ENCODE measurements around the gene HS6ST1. TPM values are rescaled to one million over a fixed set of nuclear protein-coding genes. Genes with fewer than 3 reads are reported as not detected.

Gene HS6ST1
- total and polyA plus RNA-seq, 4 donors = 17.9 to 31.9 (median 25.4) TPM

GRCh38 chr2:128236491-128237035, 82.1 kb downstream of the HS6ST1 start (continued):
- no peak for TF ChIP-seq ZBTB33 (IDR thresholded peaks at IDR 0.05)
- TF ChIP-seq HNF4G (IDR thresholded peaks at IDR 0.05) = no peak
- TF ChIP-seq JUND (IDR thresholded peaks at IDR 0.05) = no peak

- Histone ChIP-seq H3K27me3 (ENCODE audit: control insufficient read depth in 4 of 4, insufficient read depth in 4 of 4, low read length in 3 of 4) (no peaks in the 10 kb centered on the region), H3K9me3 (ENCODE audit: control insufficient read depth in 4 of 4, low read length in 3 of 4) (no peaks in the 10 kb centered on the region), H3K27ac (ENCODE audit: low read depth in 1 of 2, low read length in 2 of 2) (no peak overlapping the region), H3K4me3 (ENCODE audit: low read depth in 1 of 3, low read length in 3 of 3) (no peak overlapping the region), H3K9ac (ENCODE audit: low read depth in 1 of 2, low read length in 2 of 2) (no peak overlapping the region), H3K4me1 (ENCODE audit: control insufficient read depth in 4 of 4, insufficient read depth in 4 of 4, low read length in 3 of 4) (peaks cover 0 to 12% (median 7%) of the 10 kb centered on the region in 4 donors), H3K36me3 (ENCODE audit: control insufficient read depth in 4 of 4, insufficient read depth in 3 of 4, low read depth in 1 of 4, low read length in 3 of 4) (no peaks in the 10 kb centered on the region)
- TF ChIP-seq ATF3 (IDR thresholded peaks at IDR 0.05) = no peak
- no peak for TF ChIP-seq CTCF (IDR thresholded peaks at IDR 0.05; ENCODE audit: low read depth, low read length, missing input control)
- TF ChIP-seq RXRA (IDR thresholded peaks at IDR 0.05) = no peak
- TF ChIP-seq RAD21 (IDR thresholded peaks at IDR 0.05) = no peak
- TF ChIP-seq EGR1 (IDR thresholded peaks at IDR 0.05; ENCODE audit: low read depth in 2 of 2) = no peak
- no peak for TF ChIP-seq NR2F2 (IDR thresholded peaks at IDR 0.05)
- TF ChIP-seq MAX (IDR thresholded peaks at IDR 0.05) = no peak
- TF ChIP-seq YY1 (IDR thresholded peaks at IDR 0.05) = no peak
- no peak for TF ChIP-seq JUND (IDR thresholded peaks at IDR 0.05)
- TF ChIP-seq GABPA (IDR thresholded peaks at IDR 0.05 in 1 of 2, conservative IDR thresholded peaks at IDR 0.05 in 1 of 2) = no peak
- TF ChIP-seq HNF4A (conservative IDR thresholded peaks at IDR 0.05) = no peak
- no peak for TF ChIP-seq HNF4G (IDR thresholded peaks at IDR 0.05)
- TF ChIP-seq TAF1 (conservative IDR thresholded peaks at IDR 0.05) = no peak
- DNase-seq (ENCODE audit: low spot score) = no peak
- WGBS = 94% methylated on average over 8 of the region's 8 CpGs
Observed at GRCh38 chr2:128235581-128235980, 83.1 kb downstream of the HS6ST1 start.

- Histone ChIP-seq H3K9me3 (ENCODE audit: control insufficient read depth in 4 of 4, low read length in 3 of 4) (no peaks in the 10 kb centered on the region), H3K27me3 (ENCODE audit: control insufficient read depth in 4 of 4, insufficient read depth in 4 of 4, low read length in 3 of 4) (no peaks in the 10 kb centered on the region), H3K4me3 (ENCODE audit: low read depth in 1 of 3, low read length in 3 of 3) (no peak overlapping the region), H3K36me3 (ENCODE audit: control insufficient read depth in 4 of 4, insufficient read depth in 3 of 4, low read depth in 1 of 4, low read length in 3 of 4) (no peaks in the 10 kb centered on the region), H3K27ac (ENCODE audit: low read depth in 1 of 2, low read length in 2 of 2) (no peak overlapping the region), H3K4me1 (ENCODE audit: control insufficient read depth in 4 of 4, insufficient read depth in 4 of 4, low read length in 3 of 4) (peaks cover 0 to 12% (median 7%) of the 10 kb centered on the region in 4 donors), H3K9ac (ENCODE audit: low read depth in 1 of 2, low read length in 2 of 2) (no peak overlapping the region)
- WGBS = 66% methylated on average over 5 of the region's 5 CpGs
- TF ChIP-seq NR2F2 (IDR thresholded peaks at IDR 0.05) (no peak), FOXA1 (IDR thresholded peaks at IDR 0.05) (no peak), ZBTB33 (IDR thresholded peaks at IDR 0.05) (no peak), SP1 (IDR thresholded peaks at IDR 0.05) (no peak), REST (IDR thresholded peaks at IDR 0.05) (no peak), FOXA2 (IDR thresholded peaks at IDR 0.05) (no peak), RAD21 (IDR thresholded peaks at IDR 0.05) (no peak), HNF4A (conservative IDR thresholded peaks at IDR 0.05) (no peak), YY1 (IDR thresholded peaks at IDR 0.05) (no peak), EGR1 (IDR thresholded peaks at IDR 0.05; ENCODE audit: low read depth in 2 of 2) (no peak), GABPA (IDR thresholded peaks at IDR 0.05 in 1 of 2, conservative IDR thresholded peaks at IDR 0.05 in 1 of 2) (no peak), JUND (IDR thresholded peaks at IDR 0.05) (no peak), ATF3 (IDR thresholded peaks at IDR 0.05) (no peak), HNF4G (IDR thresholded peaks at IDR 0.05) (no peak)
- DNase-seq (ENCODE audit: low spot score) = no peak
Observed at GRCh38 chr2:128234613-128235012, 84.1 kb downstream of the HS6ST1 start.
